GM12878 (cell line): Measurements from ENCODE around the gene PPP1R2C. TPM values are rescaled to one million over a fixed set of nuclear protein-coding genes. Genes with fewer than 3 reads are reported as not detected.

Experiments
- ATAC-seq: fragments of 200-7000 bp; cut with Tn5 transposase; 3 replicates; pipeline ENCODE4 v1.9.1; 2020; ENCODE audit warnings: mild to moderate bottlenecking, moderate library complexity
- BruUV-seq: library from RNA; stranded (reverse); fragments of 400-500 nt; replicated peaks from 2 replicates; lab custom pipeline; 2021; lab: Mats Ljungman, UMichigan
- CTCF ChIA-PET: fragments of 300-600 bp; sonication (Branson Sonifier 250); formaldehyde crosslinking; extraction: SDS; loops from one replicate; lab custom pipeline; 2021; ENCODE audit warnings: inconsistent platforms; lab: Yijun Ruan, JAX
- POLR2A ChIA-PET: fragments of 350-600 bp; formaldehyde crosslinking; extraction: SDS; loops from one replicate; lab custom pipeline; 2021; ENCODE audit warnings: inconsistent platforms; lab: Charles Lee
- RAD21 ChIA-PET: fragments of 300-600 bp; sonication (Branson Sonifier 250); formaldehyde crosslinking; loops from one replicate; lab custom pipeline; 2023; ENCODE audit warnings: antibody characterized with exemption; ENCODE audit not compliant: unreplicated experiment; lab: Charles Lee
- SMC1A ChIA-PET: fragments of 300-600 bp; sonication (Branson Sonifier 250); formaldehyde crosslinking; loops from one replicate; lab custom pipeline; 2023; ENCODE audit not compliant: unreplicated experiment, uncharacterized antibody; lab: Charles Lee
- DNase-seq: peaks from one replicate; pipeline ENCODE4 v3.0.0-alpha.2; 2011; ENCODE audit warnings: low read depth, low spot score
- FAIRE-seq: peaks from 3 replicates; lab custom pipeline; 2011; peaks lifted over from hg19 to GRCh38; lab: Jason Lieb, UNC
- H2AFZ ChIP-seq: 2 replicates; pipeline ENCODE4 v1.6.0; 2011; ENCODE audit warnings: low read depth, low read length, control low read depth; ENCODE audit not compliant: control insufficient read depth
- H3K27ac ChIP-seq: 2 replicates; pipeline ENCODE4 v1.5.1; 2011; ENCODE audit warnings: control low read depth; ENCODE audit not compliant: control insufficient read depth, insufficient read depth
- H3K27me3 ChIP-seq, 2 experiments: replicated peaks in 1 of 2; 2 replicates each; pipeline versions ENCODE4 v1.6.0 to v1.6.1; 2011; ENCODE audit warnings: low read length in 1 of 2; ENCODE audit not compliant: control insufficient read depth in 2 of 2, insufficient read depth in 2 of 2
- H3K36me3 ChIP-seq, 2 experiments: 2 replicates each; pipeline ENCODE4 v1.5.1; 2011; ENCODE audit warnings: low read length in 1 of 2; ENCODE audit not compliant: control insufficient read depth in 2 of 2, insufficient read depth in 2 of 2
- H3K4me1 ChIP-seq: 2 replicates; pipeline ENCODE4 v1.6.1; 2011; ENCODE audit warnings: mild to moderate bottlenecking, low read length, moderate library complexity, mixed read lengths; ENCODE audit not compliant: control insufficient read depth, insufficient read depth
- H3K4me2 ChIP-seq: 2 replicates; pipeline ENCODE4 v1.6.0; 2011; ENCODE audit warnings: control low read depth; ENCODE audit not compliant: control insufficient read depth, insufficient read depth
- H3K4me3 ChIP-seq: fragments of 200-600 bp; sonication (generic); 2 replicates; pipeline ENCODE4 v1.5.1; 2016
- H3K79me2 ChIP-seq: 2 replicates; pipeline ENCODE4 v1.6.0; 2011; ENCODE audit warnings: low read length; ENCODE audit not compliant: control insufficient read depth, insufficient read depth
- H3K9ac ChIP-seq: 2 replicates; pipeline ENCODE4 v1.8.0; 2011; ENCODE audit warnings: low read length, control low read depth, mixed read lengths; ENCODE audit not compliant: control insufficient read depth, insufficient read depth
- H3K9me3 ChIP-seq: replicated peaks from 3 replicates; pipeline ENCODE4 v1.5.1; 2011; ENCODE audit warnings: mild to moderate bottlenecking, low read length; ENCODE audit not compliant: control insufficient read depth, insufficient read depth
- H4K20me1 ChIP-seq: 2 replicates; pipeline ENCODE4 v1.6.0; 2011; ENCODE audit not compliant: control insufficient read depth, insufficient read depth
- BRCA1 ChIP-seq: IDR thresholded peaks from 2 replicates; pipeline ENCODE4 v1.6.1; 2011; ENCODE audit warnings: low read depth, low read length, improper control_type of control experiment
- HCFC1 ChIP-seq: fragments of 150-350 bp; IDR thresholded peaks from 2 replicates; pipeline ENCODE4 v1.6.1; 2014; ENCODE audit warnings: low read length
- IKZF2 ChIP-seq, 2 experiments: fragments of 450-650 bp; IDR thresholded peaks; 2 replicates each; pipeline ENCODE4 v1.6.1; 2017; ENCODE audit warnings: mild to moderate bottlenecking in 2 of 2, moderate library complexity in 2 of 2
- MEF2B ChIP-seq: fragments of 450-650 bp; IDR thresholded peaks from 2 replicates; pipeline ENCODE4 v1.6.1; 2018; ENCODE audit warnings: mild to moderate bottlenecking, moderate library complexity; ENCODE audit not compliant: partially characterized antibody, poor library complexity, severe bottlenecking
- MTA2 ChIP-seq: fragments of 450-650 bp; IDR thresholded peaks from 2 replicates; pipeline ENCODE4 v1.6.1; 2016; ENCODE audit warnings: low read depth, mild to moderate bottlenecking, moderate library complexity
- MTA3 ChIP-seq: IDR thresholded peaks from 2 replicates; pipeline ENCODE4 v1.6.1; 2012; ENCODE audit warnings: low read length, inconsistent platforms, borderline replicate concordance
- POU2F2 ChIP-seq: IDR thresholded peaks from 3 replicates; pipeline ENCODE4 v1.6.1; 2011; ENCODE audit warnings: low read depth, mild to moderate bottlenecking, low read length, borderline replicate concordance
- SIN3A ChIP-seq: IDR thresholded peaks from 2 replicates; pipeline ENCODE4 v1.6.1; 2012; ENCODE audit warnings: low read depth, low read length, improper control_type of control experiment
- SMAD5 ChIP-seq: IDR thresholded peaks from 2 replicates; pipeline ENCODE4 v1.6.1; 2016; ENCODE audit warnings: antibody characterized with exemption, low read depth
- WGBS: methylation state at CpG from one replicate; pipeline ENCODE4 v1.1.6; 2016; ENCODE audit warnings: low lambda C conversion rate; ENCODE audit not compliant: insufficient replicate concordance, insufficient coverage; ENCODE audit errors: missing lambda C conversion rate; 5-methylcytosine and 5-hydroxymethylcytosine counted together
- in situ Hi-C: fragments of 300-500 bp; cut with MboI; formaldehyde crosslinking; loops from 9 replicates; pipeline ENCODE4 v1.14.3; 2018; ENCODE audit warnings: mixed read lengths
- intact Hi-C: fragments of 100-400 bp; cut with micrococcal nuclease; formaldehyde crosslinking; loops from one replicate; pipeline ENCODE4 v1.14.2; 2022; ENCODE audit not compliant: unreplicated experiment
- polyA plus RNA-seq, 11 experiments: library from polyadenylated mRNA; depleted of rRNA in 4 of 11; unstranded in 6 of 11; stranded (reverse) in 5 of 11; fragments of >200 nt; fragmentation: Nextera tagmentation in 4 of 11; fragmentation: Illumina TruSeq in 1 of 11; extraction: Ambion mirVana in 4 of 11; extraction: Trizol in 1 of 11; gene quantifications; 1 replicate in 1 of 11; 2 replicates in 10 of 11; pipeline versions ENCODE4 v1.2.1 to v1.2.3, GENCODE V29; 2011 to 2016; ENCODE audit warnings: inconsistent platforms in 2 of 11, missing spikeins in 2 of 11, low read depth in 1 of 11
- total RNA-seq, 4 experiments: library from RNA; depleted of rRNA in 3 of 4; stranded (reverse); fragments of >200 nt in 3 of 4; fragmentation: Illumina TruSeq in 1 of 4; extraction: Trizol in 1 of 4; gene quantifications; 2 replicates each; pipeline versions ENCODE4 v1.2.1 to v1.2.3, GENCODE V29; 2013 to 2021
- TF ChIP-seq, protein P1 (sequence below): fragments of 450-650 bp; IDR thresholded peaks from 2 replicates; pipeline ENCODE4 v1.6.1; 2017; ENCODE audit warnings: mild to moderate bottlenecking
- TF ChIP-seq, protein P2 (sequence below): fragments of 450-650 bp; IDR thresholded peaks from 2 replicates; pipeline ENCODE4 v1.6.1; 2018; ENCODE audit warnings: mild to moderate bottlenecking, low read depth, moderate library complexity; ENCODE audit not compliant: partially characterized antibody
- TF ChIP-seq, protein P3 (sequence below): fragments of 450-650 bp; IDR thresholded peaks from 2 replicates; pipeline ENCODE4 v1.6.1; 2016; ENCODE audit warnings: mild to moderate bottlenecking

Gene PPP1R2C
- total and polyA plus RNA-seq, 10 of the 15 experiments (the other 5 are each of a cell fraction or from before 2014, with no cell fraction given) = not detected

DNA sequence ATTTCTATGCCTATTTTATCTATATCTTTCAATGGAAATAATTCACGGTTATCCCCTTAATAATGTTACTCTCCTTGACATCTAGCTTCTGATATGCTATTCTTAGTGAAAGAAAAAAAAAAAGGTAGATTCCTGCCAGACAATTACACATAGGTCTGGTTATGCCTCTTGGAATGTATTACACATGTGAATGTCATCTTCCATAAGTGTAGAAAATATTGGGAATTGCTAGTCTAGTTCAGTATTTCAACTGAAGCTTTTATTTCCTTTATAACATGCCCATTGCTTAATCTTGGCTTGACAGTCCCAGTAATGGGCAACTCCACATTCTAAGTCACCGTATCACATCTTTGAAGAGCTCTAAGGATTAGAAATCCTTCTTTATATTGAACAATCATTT lies 25.4 kb upstream of the PPP1R2C start:
- 41% methylated on average over 2 of the region's 2 CpGs for WGBS
- FAIRE-seq = no peak
- intact Hi-C loops = no loop called here
- in situ Hi-C loops = no loop called here
- H3K36me3 ChIP-seq = no peaks in the 10 kb centered on the region
- no peaks in the 10 kb centered on the region for H3K4me1 ChIP-seq
- no peak overlapping the region for H3K4me3 ChIP-seq
- DNase-seq = no peak
- no peak overlapping the region for H3K9ac ChIP-seq
- H3K79me2 ChIP-seq = no peaks in the 10 kb centered on the region
- RAD21 ChIA-PET = no interaction called here
- no peaks in the 10 kb centered on the region for H3K27me3 ChIP-seq
- no peak for ATAC-seq
- H3K9me3 ChIP-seq = no peaks in the 10 kb centered on the region
- SMC1A ChIA-PET = interaction anchor here (0.6 kb wide), 1 partner anchor 397 kb away, joined by 3 read pairs; no protein-coding TSS in a partner anchor
- no peak overlapping the region for H3K4me2 ChIP-seq
- CTCF ChIA-PET = interaction anchor here (1.4 kb wide), 1 partner anchor 18 kb away, joined by 3 read pairs; no protein-coding TSS in a partner anchor
- H4K20me1 ChIP-seq = no peaks in the 10 kb centered on the region
- POLR2A ChIA-PET = no interaction called here
- no TSS peak for BruUV-seq
- no peak overlapping the region for H2AFZ ChIP-seq
- no peak overlapping the region for H3K27ac ChIP-seq
- TF ChIP-seq BRCA1 = no peak
- no peak for TF ChIP-seq MTA3
- TF ChIP-seq, protein P1, sequence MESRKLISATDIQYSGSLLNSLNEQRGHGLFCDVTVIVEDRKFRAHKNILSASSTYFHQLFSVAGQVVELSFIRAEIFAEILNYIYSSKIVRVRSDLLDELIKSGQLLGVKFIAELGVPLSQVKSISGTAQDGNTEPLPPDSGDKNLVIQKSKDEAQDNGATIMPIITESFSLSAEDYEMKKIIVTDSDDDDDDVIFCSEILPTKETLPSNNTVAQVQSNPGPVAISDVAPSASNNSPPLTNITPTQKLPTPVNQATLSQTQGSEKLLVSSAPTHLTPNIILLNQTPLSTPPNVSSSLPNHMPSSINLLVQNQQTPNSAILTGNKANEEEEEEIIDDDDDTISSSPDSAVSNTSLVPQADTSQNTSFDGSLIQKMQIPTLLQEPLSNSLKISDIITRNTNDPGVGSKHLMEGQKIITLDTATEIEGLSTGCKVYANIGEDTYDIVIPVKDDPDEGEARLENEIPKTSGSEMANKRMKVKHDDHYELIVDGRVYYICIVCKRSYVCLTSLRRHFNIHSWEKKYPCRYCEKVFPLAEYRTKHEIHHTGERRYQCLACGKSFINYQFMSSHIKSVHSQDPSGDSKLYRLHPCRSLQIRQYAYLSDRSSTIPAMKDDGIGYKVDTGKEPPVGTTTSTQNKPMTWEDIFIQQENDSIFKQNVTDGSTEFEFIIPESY = no peak
- no peak for TF ChIP-seq MTA2

DNA sequence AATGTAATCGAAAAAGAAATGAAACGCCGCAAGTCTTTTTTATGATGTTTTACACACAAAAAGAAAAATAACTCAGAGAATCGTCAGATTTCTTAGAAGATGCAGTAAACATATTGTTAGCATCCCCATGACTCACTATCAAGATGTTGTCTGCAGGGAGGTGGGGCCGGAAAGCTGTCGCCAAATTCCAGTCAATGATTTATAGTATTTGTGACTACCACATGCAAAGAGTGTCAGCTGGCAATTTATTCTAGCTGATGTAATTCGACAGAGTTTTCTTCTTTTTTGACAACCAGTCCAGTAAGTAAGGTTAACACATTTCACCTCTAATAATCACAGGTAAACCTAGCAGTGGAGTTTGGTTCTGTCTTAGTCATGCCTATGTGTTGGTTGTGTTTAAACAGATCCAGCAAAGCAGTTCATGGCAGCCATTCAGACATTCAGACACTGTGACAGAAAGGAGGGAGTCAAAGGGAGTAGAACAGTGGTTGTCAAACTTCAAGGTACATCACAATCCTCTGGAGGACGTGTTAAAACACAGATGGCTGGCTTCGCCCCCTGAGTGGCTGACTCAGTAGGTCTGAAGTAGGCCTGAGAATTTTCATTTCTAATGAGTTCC lies 19.8 kb upstream of the PPP1R2C start:
- Histone ChIP-seq H3K79me2 (no peaks in the 10 kb centered on the region), H4K20me1 (no peaks in the 10 kb centered on the region), H3K4me1 (no peaks in the 10 kb centered on the region), H3K9me3 (no peaks in the 10 kb centered on the region), H3K9ac (no peak overlapping the region), H3K4me3 (no peak overlapping the region), H3K27ac (no peak overlapping the region), H3K36me3 (no peaks in the 10 kb centered on the region), H3K27me3 (no peaks in the 10 kb centered on the region), H2AFZ (no peak overlapping the region), H3K4me2 (no peak overlapping the region)
- ATAC-seq = no peak
- CTCF ChIA-PET = no interaction called here
- in situ Hi-C loops (no loop called here), intact Hi-C loops (no loop called here)
- no TSS peak for BruUV-seq
- RAD21 ChIA-PET = no interaction called here
- 57% methylated on average over 9 of the region's 9 CpGs for WGBS
- DNase-seq = no peak
- SMC1A ChIA-PET = no interaction called here
- POLR2A ChIA-PET = no interaction called here
- no peak for FAIRE-seq
- TF ChIP-seq HCFC1 (no peak), SMAD5 (no peak), SIN3A (no peak), IKZF2 (IDR thresholded peaks at IDR 0.05) (no peak), POU2F2 (no peak), MEF2B (no peak)
- TF ChIP-seq, protein P2, sequence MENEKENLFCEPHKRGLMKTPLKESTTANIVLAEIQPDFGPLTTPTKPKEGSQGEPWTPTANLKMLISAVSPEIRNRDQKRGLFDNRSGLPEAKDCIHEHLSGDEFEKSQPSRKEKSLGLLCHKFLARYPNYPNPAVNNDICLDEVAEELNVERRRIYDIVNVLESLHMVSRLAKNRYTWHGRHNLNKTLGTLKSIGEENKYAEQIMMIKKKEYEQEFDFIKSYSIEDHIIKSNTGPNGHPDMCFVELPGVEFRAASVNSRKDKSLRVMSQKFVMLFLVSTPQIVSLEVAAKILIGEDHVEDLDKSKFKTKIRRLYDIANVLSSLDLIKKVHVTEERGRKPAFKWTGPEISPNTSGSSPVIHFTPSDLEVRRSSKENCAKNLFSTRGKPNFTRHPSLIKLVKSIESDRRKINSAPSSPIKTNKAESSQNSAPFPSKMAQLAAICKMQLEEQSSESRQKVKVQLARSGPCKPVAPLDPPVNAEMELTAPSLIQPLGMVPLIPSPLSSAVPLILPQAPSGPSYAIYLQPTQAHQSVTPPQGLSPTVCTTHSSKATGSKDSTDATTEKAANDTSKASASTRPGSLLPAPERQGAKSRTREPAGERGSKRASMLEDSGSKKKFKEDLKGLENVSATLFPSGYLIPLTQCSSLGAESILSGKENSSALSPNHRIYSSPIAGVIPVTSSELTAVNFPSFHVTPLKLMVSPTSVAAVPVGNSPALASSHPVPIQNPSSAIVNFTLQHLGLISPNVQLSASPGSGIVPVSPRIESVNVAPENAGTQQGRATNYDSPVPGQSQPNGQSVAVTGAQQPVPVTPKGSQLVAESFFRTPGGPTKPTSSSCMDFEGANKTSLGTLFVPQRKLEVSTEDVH = no peak
- TF ChIP-seq, protein P3, sequence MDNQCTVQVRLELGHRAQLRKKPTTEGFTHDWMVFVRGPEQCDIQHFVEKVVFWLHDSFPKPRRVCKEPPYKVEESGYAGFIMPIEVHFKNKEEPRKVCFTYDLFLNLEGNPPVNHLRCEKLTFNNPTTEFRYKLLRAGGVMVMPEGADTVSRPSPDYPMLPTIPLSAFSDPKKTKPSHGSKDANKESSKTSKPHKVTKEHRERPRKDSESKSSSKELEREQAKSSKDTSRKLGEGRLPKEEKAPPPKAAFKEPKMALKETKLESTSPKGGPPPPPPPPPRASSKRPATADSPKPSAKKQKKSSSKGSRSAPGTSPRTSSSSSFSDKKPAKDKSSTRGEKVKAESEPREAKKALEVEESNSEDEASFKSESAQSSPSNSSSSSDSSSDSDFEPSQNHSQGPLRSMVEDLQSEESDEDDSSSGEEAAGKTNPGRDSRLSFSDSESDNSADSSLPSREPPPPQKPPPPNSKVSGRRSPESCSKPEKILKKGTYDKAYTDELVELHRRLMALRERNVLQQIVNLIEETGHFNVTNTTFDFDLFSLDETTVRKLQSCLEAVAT = no peak
